HEK293 (cell line): Measurements from ENCODE around the gene HEMGN.

Source experiments
- CTCF ChIA-PET: fragments of 350-600 bp; formaldehyde crosslinking; extraction: SDS; loops from one replicate; lab custom pipeline; 2021; ENCODE audit warnings: antibody characterized with exemption; lab: Yijun Ruan, JAX
- POLR2A ChIA-PET: fragments of 300-600 bp; formaldehyde crosslinking; extraction: SDS; loops from one replicate; lab custom pipeline; 2020; ENCODE audit warnings: antibody characterized with exemption, inconsistent platforms; lab: Yijun Ruan, JAX
- H3K27ac ChIP-seq: fragments of 200-500 bp; sonication (Bioruptor generic); 2 replicates; pipeline ENCODE4 v1.5.1; 2014; ENCODE audit warnings: low read depth, low read length, control low read depth, inconsistent platforms; ENCODE audit errors: extremely low read depth
- H3K36me3 ChIP-seq, 2 experiments: fragments of 200-500 bp in 1 of 2; sonication (Bioruptor generic) in 1 of 2; 1 replicate in 1 of 2; 2 replicates in 1 of 2; pipeline ENCODE4 v1.5.1; 2014 to 2017; ENCODE audit warnings: inconsistent platforms in 2 of 2, low read length in 2 of 2; ENCODE audit not compliant: control insufficient read depth in 2 of 2, insufficient read depth in 1 of 2
- H3K4me1 ChIP-seq: fragments of 200-500 bp; sonication (Bioruptor generic); 2 replicates; pipeline ENCODE4 v1.5.1; 2014; ENCODE audit warnings: mild to moderate bottlenecking, low read length, inconsistent platforms; ENCODE audit not compliant: control insufficient read depth, insufficient read depth
- H3K4me3 ChIP-seq: 2 replicates; pipeline ENCODE4 v1.5.1; 2011; ENCODE audit warnings: low read depth, mild to moderate bottlenecking, control low read depth, low read length, moderate library complexity
- H3K9me3 ChIP-seq: fragments of 200-500 bp; sonication (Bioruptor generic); 2 replicates; pipeline ENCODE4 v1.5.1; 2014; ENCODE audit warnings: low read depth, low read length, inconsistent platforms; ENCODE audit not compliant: control insufficient read depth, insufficient read depth
- BCL11B ChIP-seq: fragments of 450-650 bp; formaldehyde crosslinking; IDR thresholded peaks from 2 replicates; pipeline ENCODE4 v1.5.1; 2016; ENCODE audit warnings: low read depth, missing biosample characterization, missing genetic modification characterization
- CTCF ChIP-seq: fragments of 450-650 bp; formaldehyde crosslinking; IDR thresholded peaks from 2 replicates; pipeline ENCODE4 v1.5.1; 2016; ENCODE audit warnings: missing biosample characterization, missing genetic modification characterization
- GLIS2 ChIP-seq: fragments of 450-650 bp; formaldehyde crosslinking; IDR thresholded peaks from 2 replicates; pipeline ENCODE4 v1.5.1; 2016; ENCODE audit warnings: missing biosample characterization, missing genetic modification characterization
- MEIS1 ChIP-seq: sonication (generic); formaldehyde crosslinking; IDR thresholded peaks from 2 replicates; pipeline ENCODE4 v1.8.1; 2022; ENCODE audit warnings: missing genetic modification reagents, mild to moderate bottlenecking, borderline replicate concordance
- PRDM1 ChIP-seq: fragments of 450-650 bp; formaldehyde crosslinking; IDR thresholded peaks from 2 replicates; pipeline ENCODE4; 2016; ENCODE audit warnings: missing biosample characterization, missing genetic modification characterization
- SALL2 ChIP-seq: fragments of 450-650 bp; formaldehyde crosslinking; IDR thresholded peaks from 2 replicates; pipeline ENCODE4 v1.5.0; 2017; ENCODE audit warnings: missing biosample characterization, mild to moderate bottlenecking, missing genetic modification characterization, borderline replicate concordance
- SETDB1 ChIP-seq: IDR thresholded peaks from one replicate; pipeline ENCODE4 v1.6.1; 2017; ENCODE audit warnings: mild to moderate bottlenecking, low read length, moderate library complexity, mixed read lengths; ENCODE audit not compliant: insufficient read length
- ZBTB44 ChIP-seq: fragments of 450-650 bp; IDR thresholded peaks from 2 replicates; pipeline ENCODE4 v1.5.1; 2018; ENCODE audit warnings: missing biosample characterization, mild to moderate bottlenecking, missing genetic modification characterization
- ZFP3 ChIP-seq: fragments of 450-650 bp; formaldehyde crosslinking; IDR thresholded peaks from 2 replicates; pipeline ENCODE4 v1.5.1; 2016; ENCODE audit warnings: low read depth, missing biosample characterization, missing genetic modification characterization
- ZNF112 ChIP-seq: fragments of 450-650 bp; formaldehyde crosslinking; IDR thresholded peaks from 2 replicates; pipeline ENCODE4 v1.5.0; 2017; ENCODE audit warnings: missing biosample characterization, missing genetic modification characterization
- ZNF133 ChIP-seq: fragments of 450-650 bp; formaldehyde crosslinking; IDR thresholded peaks from 2 replicates; pipeline ENCODE4 v1.5.1; 2016; ENCODE audit warnings: missing biosample characterization, missing genetic modification characterization
- ZNF184 ChIP-seq: fragments of 450-650 bp; IDR thresholded peaks from 2 replicates; pipeline ENCODE4 v1.5.1; 2018; ENCODE audit warnings: missing biosample characterization, mild to moderate bottlenecking, missing genetic modification characterization
- ZNF266 ChIP-seq: fragments of 450-650 bp; formaldehyde crosslinking; IDR thresholded peaks from 2 replicates; pipeline ENCODE4 v1.5.1; 2016; ENCODE audit warnings: missing biosample characterization, missing genetic modification characterization, low read depth
- ZNF302 ChIP-seq: fragments of 450-650 bp; formaldehyde crosslinking; IDR thresholded peaks from 2 replicates; pipeline ENCODE4 v1.5.1; 2016; ENCODE audit warnings: missing biosample characterization, missing genetic modification characterization, low read depth
- ZNF311 ChIP-seq: fragments of 450-650 bp; formaldehyde crosslinking; IDR thresholded peaks from 2 replicates; pipeline ENCODE4 v1.5.1; 2017; ENCODE audit warnings: missing biosample characterization, missing genetic modification characterization, borderline replicate concordance
- ZNF560 ChIP-seq: fragments of 450-650 bp; formaldehyde crosslinking; IDR thresholded peaks from 2 replicates; pipeline ENCODE4 v1.5.1; 2017; ENCODE audit warnings: missing biosample characterization, missing genetic modification characterization, borderline replicate concordance
- ZNF561 ChIP-seq: fragments of 450-650 bp; IDR thresholded peaks from 2 replicates; pipeline ENCODE4 v1.5.1; 2018; ENCODE audit warnings: missing biosample characterization, missing genetic modification characterization, borderline replicate concordance
- ZNF580 ChIP-seq: fragments of 450-650 bp; formaldehyde crosslinking; IDR thresholded peaks from 2 replicates; pipeline ENCODE4 v1.5.1; 2016; ENCODE audit warnings: missing biosample characterization, missing genetic modification characterization
- ZNF692 ChIP-seq: fragments of 450-650 bp; formaldehyde crosslinking; IDR thresholded peaks from 2 replicates; pipeline ENCODE4 v1.5.1; 2016; ENCODE audit warnings: missing biosample characterization, missing genetic modification characterization
- ZNF747 ChIP-seq: fragments of 450-650 bp; formaldehyde crosslinking; IDR thresholded peaks from 2 replicates; pipeline ENCODE4 v1.5.1; 2016; ENCODE audit warnings: missing biosample characterization, missing genetic modification characterization
- ZSCAN23 ChIP-seq: fragments of 450-650 bp; formaldehyde crosslinking; IDR thresholded peaks from 2 replicates; pipeline ENCODE4 v1.5.1; 2016; ENCODE audit warnings: missing biosample characterization, missing genetic modification characterization

The HEMGN gene

GRCh38 chr9:97921959-97922724, 15.8 kb downstream of the HEMGN start, which contains the start of gene TRMO (continued):
- TF ChIP-seq ZNF692 (tag by site-specific recombination) (peak; percentile 91), ZBTB44 (tag by site-specific recombination) (peak; percentile 67; the same call in 1 of the 2 replicates), ZNF266 (tag by site-specific recombination) (no peak), ZSCAN23 (peak; percentile 98), ZFP3 (tag by site-specific recombination) (no peak), MEIS1 (CRISPR knock-in tag) (no peak), CTCF (tag by site-specific recombination) (peak; percentile 96), ZNF184 (tag by site-specific recombination) (no peak), SALL2 (tag by site-specific recombination) (no peak), ZNF133 (no peak), ZNF561 (peak; percentile 95), SETDB1 (no peak), BCL11B (tag by site-specific recombination) (0 out of 2 replicates have a peak, but pooled peaks have one; percentile 20)
- TF ChIP-seq, all 188 proteins: peak for 103

- H3K9me3 ChIP-seq: no peaks in the 10 kb centered on the region
- no peak overlapping the region for H3K27ac ChIP-seq
- POLR2A ChIA-PET: no interaction called here
- no peaks in the 10 kb centered on the region for H3K4me1 ChIP-seq
- CTCF ChIA-PET: interaction anchor here (1.3 to 4.1 kb wide), 2 partner anchors 17 to 29 kb away, joined by 5 to 16 read pairs; no protein-coding TSS in a partner anchor
- peaks cover 0 to 12% of the 10 kb centered on the region in 2 experiments; a peak in 1 of 3 replicates for H3K36me3 ChIP-seq
- TF ChIP-seq ZNF560 (tag by site-specific recombination) (no peak), PRDM1 (peak; percentile 93)
- no peak overlapping the region for H3K4me3 ChIP-seq
These were observed 18.7 kb downstream of the HEMGN start for GRCh38 chr9:97919217-97919813.

- H3K4me1 ChIP-seq: no peaks in the 10 kb centered on the region
- ChIA-PET POLR2A (no interaction called here), CTCF (no interaction called here)
- peaks cover 0 to 16% of the 10 kb centered on the region in 2 experiments; a peak in 1 of 3 replicates for H3K36me3 ChIP-seq
- H3K9me3 ChIP-seq: no peaks in the 10 kb centered on the region
- H3K27ac ChIP-seq: no peak overlapping the region
- TF ChIP-seq ZNF184 (tag by site-specific recombination) (no peak), ZNF747 (tag by site-specific recombination) (no peak), ZNF302 (no peak), ZNF580 (no peak), ZNF112 (tag by site-specific recombination) (no peak), ZNF311 (tag by site-specific recombination) (no peak), GLIS2 (tag by site-specific recombination) (no peak), CTCF (tag by site-specific recombination) (no peak)
- H3K4me3 ChIP-seq: no peak overlapping the region
These were observed 19.4 kb downstream of the HEMGN start for GRCh38 chr9:97918611-97919010.
